ENCODE data around the gene USH2A.

DNA sequence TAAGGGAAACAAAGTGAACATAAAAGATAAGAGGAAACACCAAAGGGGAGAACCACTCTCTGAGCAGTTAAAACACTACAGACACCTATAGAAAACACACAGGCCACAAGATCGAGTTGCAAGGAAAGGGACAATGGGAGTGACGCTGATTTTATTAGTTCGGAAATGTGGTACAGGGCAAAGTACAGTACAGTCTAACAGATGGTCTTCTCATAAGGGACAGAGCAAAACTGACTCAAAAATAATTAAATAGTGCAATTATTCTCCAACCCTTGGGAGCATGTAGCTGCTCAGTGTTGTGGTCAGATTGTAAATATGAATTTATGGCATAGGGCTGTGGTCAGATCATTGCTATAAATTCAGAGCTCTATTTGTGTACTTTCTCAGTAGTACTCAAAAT is 352.0 kb downstream of the USH2A start:
- TF ChIP-seq POLR2A (IDR thresholded peaks at IDR 0.05; ENCODE audit: low read length) (no peak), GATA1 (IDR thresholded peaks at IDR 0.05; ENCODE audit: low read depth, low read length) (no peak)
